Vagina (tissue), 2 donors: ENCODE data around the gene WDR76. TPM values are rescaled to one million over a fixed set of nuclear protein-coding genes. Genes with fewer than 3 reads are reported as not detected.
"Not testable (repeated sequence)": the region's sequence is repeated elsewhere in the genome, so short reads cannot be mapped to it uniquely, and the experiment has no call there.

ENCODE experiments used
- DNase-seq, 2 donors: peaks; one replicate each; pipeline ENCODE4 v3.0.0-alpha.2; 2017; ENCODE audit errors: extremely low spot score in 2 of 2
- H3K27ac ChIP-seq: fragments of 200-600 bp; sonication (generic); one replicate; pipeline ENCODE4 v1.5.1; 2019
- H3K27me3 ChIP-seq: fragments of 200-600 bp; sonication (generic); one replicate; pipeline ENCODE4 v1.5.1; 2019
- H3K36me3 ChIP-seq, 2 donors: fragments of 200-600 bp; sonication (generic); one replicate each; pipeline ENCODE4 v1.5.1; 2017 to 2019
- H3K4me1 ChIP-seq: fragments of 200-600 bp; sonication (generic); one replicate; pipeline ENCODE4 v1.5.1; 2019
- H3K4me3 ChIP-seq, 2 donors: fragments of 200-600 bp; sonication (generic); 1 replicate in 1 of 2; 2 replicates in 1 of 2; pipeline ENCODE4 v1.5.1; 2016 to 2019
- H3K9me3 ChIP-seq: fragments of 200-600 bp; sonication (generic); one replicate; pipeline ENCODE4 v1.5.1; 2019
- POLR2A ChIP-seq, 2 donors: fragments of 450-650 bp; IDR thresholded peaks; one replicate each; pipeline ENCODE4 v1.6.1; 2017; ENCODE audit warnings: antibody characterized with exemption in 2 of 2, mild to moderate bottlenecking in 2 of 2, moderate library complexity in 2 of 2
- POLR2AphosphoS5 ChIP-seq, 2 donors: sonication (generic); formaldehyde crosslinking; IDR thresholded peaks; one replicate each; pipeline ENCODE4 v1.9.0; 2017; ENCODE audit warnings: antibody characterized with exemption in 2 of 2, mild to moderate bottlenecking in 2 of 2, low read depth in 1 of 2; ENCODE audit not compliant: insufficient read depth in 1 of 2
- intact Hi-C: fragments of 100-400 bp; cut with DNase I; formaldehyde crosslinking; loops from one replicate; pipeline ENCODE4 v1.15.1; 2023
- total RNA-seq: library from RNA; depleted of rRNA; stranded (reverse); fragments of >200 nt; gene quantifications from one replicate; pipeline ENCODE4 v1.2.3, GENCODE V29; 2016
- TF ChIP-seq, protein P1 (sequence below), 3 experiments: fragments of 450-650 bp in 2 of 3; fragments of 200-600 bp in 1 of 3; sonication (generic) in 1 of 3; IDR thresholded peaks; one replicate each; pipeline ENCODE4 v1.5.1; 2017 to 2019; ENCODE audit warnings: antibody characterized with exemption in 3 of 3, mild to moderate bottlenecking in 2 of 3, moderate library complexity in 2 of 3

The WDR76 gene
- total RNA-seq, 1 donor from 2014 or later = 3.4 TPM

DNA sequence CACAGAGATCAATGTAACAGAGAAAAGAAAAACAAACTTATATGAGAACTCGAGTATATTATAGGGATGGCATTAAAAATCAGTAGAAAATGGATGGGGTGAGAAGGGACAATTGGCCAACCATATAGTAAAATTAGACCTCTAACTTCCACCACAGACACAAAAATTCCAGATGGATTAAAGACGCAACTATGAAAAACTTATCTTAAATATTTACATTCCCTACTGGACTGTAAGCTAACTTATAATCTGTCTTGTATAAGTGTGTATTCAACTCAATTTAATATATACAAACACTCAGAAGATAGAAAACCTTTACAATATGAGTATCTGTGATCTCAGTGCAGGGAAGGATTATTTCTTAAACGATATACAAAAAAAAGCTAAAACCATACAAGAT, 5.3 kb upstream of the WDR76 start:
- no peak for DNase-seq
- Histone ChIP-seq H3K4me1 (peaks cover 39% of the 10 kb centered on the region), H3K27me3 (no peaks in the 10 kb centered on the region), H3K4me3 (no peak overlapping the region), H3K36me3 (peaks cover 0 to 11% of the 10 kb centered on the region in 2 donors), H3K9me3 (no peaks in the 10 kb centered on the region), H3K27ac (no peak overlapping the region)
- intact Hi-C loops = no loop called here
- no peak for TF ChIP-seq POLR2AphosphoS5 (IDR thresholded peaks at IDR 0.05; ENCODE audit: insufficient read depth in 1 of 2, low read depth in 1 of 2)
- TF ChIP-seq, protein P1, sequence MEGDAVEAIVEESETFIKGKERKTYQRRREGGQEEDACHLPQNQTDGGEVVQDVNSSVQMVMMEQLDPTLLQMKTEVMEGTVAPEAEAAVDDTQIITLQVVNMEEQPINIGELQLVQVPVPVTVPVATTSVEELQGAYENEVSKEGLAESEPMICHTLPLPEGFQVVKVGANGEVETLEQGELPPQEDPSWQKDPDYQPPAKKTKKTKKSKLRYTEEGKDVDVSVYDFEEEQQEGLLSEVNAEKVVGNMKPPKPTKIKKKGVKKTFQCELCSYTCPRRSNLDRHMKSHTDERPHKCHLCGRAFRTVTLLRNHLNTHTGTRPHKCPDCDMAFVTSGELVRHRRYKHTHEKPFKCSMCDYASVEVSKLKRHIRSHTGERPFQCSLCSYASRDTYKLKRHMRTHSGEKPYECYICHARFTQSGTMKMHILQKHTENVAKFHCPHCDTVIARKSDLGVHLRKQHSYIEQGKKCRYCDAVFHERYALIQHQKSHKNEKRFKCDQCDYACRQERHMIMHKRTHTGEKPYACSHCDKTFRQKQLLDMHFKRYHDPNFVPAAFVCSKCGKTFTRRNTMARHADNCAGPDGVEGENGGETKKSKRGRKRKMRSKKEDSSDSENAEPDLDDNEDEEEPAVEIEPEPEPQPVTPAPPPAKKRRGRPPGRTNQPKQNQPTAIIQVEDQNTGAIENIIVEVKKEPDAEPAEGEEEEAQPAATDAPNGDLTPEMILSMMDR (IDR thresholded peaks at IDR 0.05) = no peak
- no peak for TF ChIP-seq POLR2A (IDR thresholded peaks at IDR 0.05)

DNA sequence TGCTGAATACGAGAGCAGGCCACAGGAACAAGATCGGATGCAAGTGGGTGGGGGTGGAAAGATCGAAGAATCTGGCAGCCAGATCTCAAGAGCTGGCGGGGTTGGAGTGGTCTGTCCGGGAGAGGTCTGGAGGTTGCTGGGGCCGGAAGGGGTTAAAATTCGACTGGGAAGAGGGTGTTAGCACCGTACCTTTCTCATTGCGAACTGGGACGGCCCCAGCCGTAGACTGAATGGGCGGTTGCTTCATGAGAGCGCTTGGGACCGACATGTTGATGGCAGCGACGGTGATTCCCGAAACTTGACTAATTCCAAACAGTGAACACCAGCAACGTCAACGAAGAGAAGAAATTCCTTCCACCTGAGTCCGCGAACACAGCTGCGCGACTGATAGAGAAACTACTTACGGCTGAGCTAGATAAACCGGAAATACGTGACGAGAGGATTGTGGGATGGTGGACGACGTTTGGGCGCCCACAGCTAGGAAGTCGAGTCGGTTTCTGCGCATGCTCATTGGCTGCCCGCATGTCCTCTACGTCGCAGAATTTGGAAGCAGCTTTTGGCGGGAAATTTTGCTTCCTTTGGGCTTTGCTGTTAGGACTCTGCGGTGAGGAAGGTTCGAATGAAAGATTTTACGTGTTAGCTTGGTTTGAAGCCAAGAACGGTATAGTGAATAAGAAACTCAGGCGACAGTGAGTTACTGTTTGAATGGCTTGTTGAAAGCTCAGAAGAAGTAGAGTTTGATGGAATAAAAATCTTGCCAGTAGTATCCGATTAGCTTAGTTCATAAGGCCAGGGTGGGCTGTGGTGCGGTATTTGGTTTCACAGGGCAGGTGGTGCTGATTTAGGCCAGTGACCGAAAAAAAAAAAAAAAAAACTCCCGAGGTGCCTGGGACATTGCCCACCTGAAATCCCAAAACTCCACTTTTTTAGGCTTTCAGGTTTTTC, 2.2 kb upstream of the WDR76 start, which contains the start of gene MFAP1:
Gene MFAP1 (minus strand): TSS at position 389 of the 945 bp plus-strand sequence. CDS start 121 bp downstream, at position 268.
- no peaks in the 10 kb centered on the region for H3K36me3 ChIP-seq
- no peaks in the 10 kb centered on the region for H3K9me3 ChIP-seq
- intact Hi-C loops = no loop called here
- H3K27me3 ChIP-seq = no peaks in the 10 kb centered on the region
- H3K27ac ChIP-seq = peak within 1 kb of the TSS; percentile 88
- TF ChIP-seq, protein P1 (IDR thresholded peaks at IDR 0.05) = no peak
- TF ChIP-seq POLR2AphosphoS5 (IDR thresholded peaks at IDR 0.05; ENCODE audit: insufficient read depth in 1 of 2, low read depth in 1 of 2) (peak; percentile 87 to 100), POLR2A (IDR thresholded peaks at IDR 0.05) (peak in 1 of 2 donors; percentile 62)
- peak; percentile 97 for DNase-seq
- peak within 1 kb of the TSS; percentile 73 to 88 for H3K4me3 ChIP-seq
- peaks cover 48% of the 10 kb centered on the region for H3K4me1 ChIP-seq

DNA sequence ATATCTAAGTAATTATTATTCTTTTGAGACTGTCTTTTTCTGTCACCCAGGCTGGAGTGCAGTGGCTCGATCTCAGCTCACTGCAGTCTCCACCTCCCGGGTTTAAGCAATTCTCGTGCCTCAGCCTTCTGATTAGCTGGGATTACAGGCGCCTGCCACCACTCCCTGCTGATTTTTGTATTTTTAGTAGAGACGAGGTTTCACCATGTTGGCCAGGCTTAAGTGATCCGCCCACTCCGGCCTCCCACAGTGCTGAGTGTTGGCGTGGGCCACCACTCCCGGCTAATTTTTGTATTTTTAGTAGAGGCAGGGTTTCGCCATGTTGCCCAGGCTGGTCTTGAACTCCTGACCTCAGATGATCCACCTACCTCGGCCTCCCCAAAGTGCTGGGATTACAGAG, 1.5 kb upstream of the WDR76 start:
- H3K36me3 ChIP-seq, intact Hi-C loops, DNase-seq, H3K9me3 ChIP-seq, H3K27me3 ChIP-seq, H3K4me3 ChIP-seq: not testable (repeated sequence)
- Histone ChIP-seq H3K4me1 (peaks cover 48% of the 10 kb centered on the region), H3K27ac (peak overlapping the region; percentile 88)

DNA sequence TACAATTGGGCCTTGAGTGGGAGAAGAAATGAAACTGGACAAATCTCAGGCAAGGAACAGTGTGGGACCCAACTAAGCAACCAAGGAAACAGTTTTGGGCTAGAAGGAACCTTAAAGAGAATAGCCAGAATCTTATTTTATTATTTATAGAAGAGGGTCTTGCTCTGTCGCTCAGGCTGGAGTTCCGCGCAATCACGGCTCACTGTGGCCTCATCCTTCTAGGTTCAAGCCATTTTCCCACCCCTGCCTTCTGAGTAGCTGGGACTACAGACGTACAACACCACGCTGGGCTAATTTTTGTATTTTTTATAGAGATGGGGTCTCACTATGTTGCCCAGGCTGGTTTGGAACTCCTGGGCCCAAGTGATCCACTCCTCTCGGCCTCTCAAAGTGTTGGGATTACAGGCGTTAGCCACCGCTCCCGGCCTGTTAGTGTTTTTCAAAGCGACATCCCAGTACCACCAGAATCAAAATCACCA, 734 bp upstream of the WDR76 start:
- Histone ChIP-seq H3K9me3 (no peaks in the 10 kb centered on the region), H3K4me3 (peak overlapping the region; percentile 49 to 53)
- TF ChIP-seq, protein P1 (IDR thresholded peaks at IDR 0.05) = no peak
- TF ChIP-seq POLR2AphosphoS5 (IDR thresholded peaks at IDR 0.05; ENCODE audit: insufficient read depth in 1 of 2, low read depth in 1 of 2) (no peak), POLR2A (IDR thresholded peaks at IDR 0.05) (no peak)

DNA sequence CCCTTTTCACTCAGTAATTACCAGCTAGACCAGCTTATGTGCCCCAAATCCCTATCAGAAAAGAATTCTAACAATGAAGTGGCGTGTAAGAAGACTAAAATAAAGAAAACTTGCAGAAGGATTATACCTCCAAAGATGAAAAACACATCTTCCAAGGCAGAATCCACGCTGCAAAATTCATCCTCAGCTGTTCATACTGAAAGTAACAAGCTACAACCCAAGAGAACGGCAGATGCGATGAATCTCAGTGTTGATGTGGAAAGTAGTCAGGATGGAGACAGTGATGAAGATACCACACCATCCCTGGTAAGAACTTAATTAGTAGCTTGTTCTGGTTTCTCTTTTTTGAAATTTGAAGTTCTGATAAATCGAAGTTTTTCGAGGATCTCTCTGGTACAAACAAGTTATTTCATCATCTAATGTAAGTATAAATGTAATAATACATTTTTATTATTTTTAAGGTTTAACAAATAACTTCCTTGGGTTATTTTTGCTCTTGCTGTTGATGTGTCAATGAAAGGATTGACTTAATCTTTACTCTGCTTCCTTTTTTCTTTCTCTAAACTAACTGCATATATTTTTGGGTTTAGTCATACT, 1.4 kb downstream of the WDR76 start:
- H3K4me3 ChIP-seq = no peak overlapping the region
- intact Hi-C loops = no loop called here
- H3K27ac ChIP-seq = no peak overlapping the region
- no peaks in the 10 kb centered on the region for H3K27me3 ChIP-seq
- H3K4me1 ChIP-seq = peaks cover 30% of the 10 kb centered on the region
- DNase-seq = no peak
- H3K36me3 ChIP-seq = no peaks in the 10 kb centered on the region
- no peaks in the 10 kb centered on the region for H3K9me3 ChIP-seq
- TF ChIP-seq, protein P1 (IDR thresholded peaks at IDR 0.05) = no peak
- TF ChIP-seq POLR2A (IDR thresholded peaks at IDR 0.05) (no peak), POLR2AphosphoS5 (IDR thresholded peaks at IDR 0.05; ENCODE audit: insufficient read depth in 1 of 2, low read depth in 1 of 2) (no peak)

More for the DNA sequence above, 734 bp upstream of the WDR76 start:
- H3K27ac ChIP-seq = peak overlapping the region; percentile 86
- no peak for DNase-seq
- no peaks in the 10 kb centered on the region for H3K27me3 ChIP-seq
- H3K4me1 ChIP-seq = peaks cover 48% of the 10 kb centered on the region
- no peaks in the 10 kb centered on the region for H3K36me3 ChIP-seq
- intact Hi-C loops = no loop called here

DNA sequence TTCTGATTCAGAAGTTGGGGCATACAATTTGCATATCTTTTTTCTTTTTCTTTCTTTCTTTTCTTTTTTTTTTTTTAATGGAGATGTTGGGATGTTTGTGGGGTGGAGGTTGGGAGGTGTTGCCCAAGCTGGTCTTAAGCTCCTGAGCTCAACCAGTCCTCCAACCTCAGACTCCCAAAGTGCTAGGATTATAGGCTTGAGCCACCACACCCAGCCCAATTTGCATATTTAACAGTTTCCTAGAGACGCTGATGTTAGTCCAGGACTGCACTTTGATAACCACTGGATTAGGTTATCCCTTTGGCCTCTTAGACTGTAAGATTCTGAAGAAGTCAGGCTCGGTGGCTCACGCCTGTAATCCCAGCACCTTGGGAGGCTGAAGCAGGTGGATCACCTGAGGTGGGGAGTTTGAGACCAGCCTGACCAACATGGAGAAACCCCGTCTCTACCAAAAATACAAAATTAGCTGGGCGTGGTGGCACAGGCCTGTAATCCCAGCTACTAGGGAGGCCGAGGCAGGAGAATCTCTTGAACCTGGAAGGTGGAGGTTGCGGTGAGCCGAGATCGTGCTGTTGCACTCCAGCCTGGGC, 3.2 kb downstream of the WDR76 start:
- intact Hi-C loops, DNase-seq, H3K27ac ChIP-seq: not testable (repeated sequence)

DNA sequence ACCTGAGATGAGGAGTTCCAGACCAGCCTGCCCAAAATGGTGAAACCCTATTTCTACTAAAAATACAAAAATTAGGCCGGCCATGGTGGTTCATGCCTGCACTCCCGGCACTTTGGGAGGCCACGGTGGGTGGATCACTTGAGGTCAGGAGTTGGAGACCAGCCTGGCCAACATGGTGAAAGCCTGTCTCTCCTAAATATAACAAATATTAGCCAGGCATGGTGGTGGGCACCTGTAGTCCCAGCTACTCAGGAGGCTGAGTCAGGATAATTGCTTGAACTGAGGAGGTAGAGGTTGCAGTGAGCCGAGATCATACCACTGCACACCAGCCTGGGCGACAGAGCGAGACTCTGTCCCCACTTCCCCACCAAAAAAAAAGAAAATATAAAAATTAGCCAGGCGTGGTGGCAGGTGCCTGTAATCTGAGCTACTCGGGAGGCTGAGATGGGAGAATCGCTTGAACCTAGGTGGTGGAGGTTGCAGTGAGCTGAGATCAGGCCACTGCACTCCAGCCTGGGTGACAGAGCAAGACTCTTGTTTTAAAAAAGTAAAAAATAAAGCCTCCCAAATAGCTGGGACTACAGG, 4.0 kb downstream of the WDR76 start:
- intact Hi-C loops, H3K9me3 ChIP-seq, H3K4me3 ChIP-seq, H3K36me3 ChIP-seq, H3K27ac ChIP-seq, DNase-seq, H3K27me3 ChIP-seq: not testable (repeated sequence)
- peaks cover 23% of the 10 kb centered on the region for H3K4me1 ChIP-seq

More for the DNA sequence above, 3.2 kb downstream of the WDR76 start:
- not testable (repeated sequence) for H3K9me3 ChIP-seq, H3K27me3 ChIP-seq, H3K36me3 ChIP-seq, H3K4me3 ChIP-seq
- peaks cover 23% of the 10 kb centered on the region for H3K4me1 ChIP-seq
